K562 (cell line): Measurements from ENCODE around the gene HDGFL2. TPM values are rescaled to one million over a fixed set of nuclear protein-coding genes. Genes with fewer than 3 reads are reported as not detected.

Source experiments
- CC2D1A ChIP-seq: fragments of 450-650 bp; IDR thresholded peaks from 2 replicates; pipeline ENCODE4 v1.6.1; 2017; ENCODE audit warnings: mild to moderate bottlenecking
- CHCHD3 ChIP-seq: fragments of 250-450 bp; sonication (Bioruptor Pico); IDR thresholded peaks from 2 replicates; pipeline ENCODE4 v2.1.2; 2022; ENCODE audit warnings: mild to moderate bottlenecking
- EHMT2 ChIP-seq: fragments of 450-650 bp; IDR thresholded peaks from 2 replicates; pipeline ENCODE4 v1.6.1; 2018; ENCODE audit warnings: antibody characterized with exemption
- MIER1 ChIP-seq: fragments of 450-650 bp; IDR thresholded peaks from 2 replicates; pipeline ENCODE4 v1.6.1; 2016; ENCODE audit warnings: antibody characterized with exemption, mild to moderate bottlenecking, low read depth
- POLR2G ChIP-seq: fragments of 200-400 bp; formaldehyde crosslinking; IDR thresholded peaks from 2 replicates; pipeline ENCODE4 v1.6.1; 2017; ENCODE audit warnings: low read depth, mild to moderate bottlenecking, antibody characterized with exemption, low read length, moderate library complexity
- ZNF134 ChIP-seq: fragments of 250-450 bp; sonication (Bioruptor Pico); conservative IDR thresholded peaks from 2 replicates; pipeline ENCODE4 v1.4.0; 2020
- polyA plus RNA-seq, 8 experiments: library from polyadenylated mRNA; depleted of rRNA in 4 of 8; stranded (reverse) in 5 of 8; unstranded in 3 of 8; fragments of >200 nt; fragmentation: Nextera tagmentation in 2 of 8; fragmentation: Illumina TruSeq in 1 of 8; extraction: Ambion mirVana in 2 of 8; extraction: Trizol in 1 of 8; gene quantifications; 2 replicates each; pipeline versions ENCODE4 v1.2.1 to v1.2.3, GENCODE V29; 2011 to 2014; ENCODE audit warnings: inconsistent platforms in 1 of 8, missing spikeins in 1 of 8
- total RNA-seq, 7 experiments: library from RNA; depleted of rRNA in 6 of 7; stranded (reverse); fragments of >200 nt in 6 of 7; fragmentation: Illumina TruSeq in 2 of 7; extraction: Trizol in 2 of 7; gene quantifications; 2 replicates each; pipeline versions ENCODE4 v1.2.1 to v1.2.3, GENCODE V29; 2011 to 2021; ENCODE audit warnings: low replicate concordance in 1 of 7
- TF ChIP-seq, protein P1 (sequence below): sonication (generic); formaldehyde crosslinking; IDR thresholded peaks from 2 replicates; pipeline ENCODE4 v1.8.0; 2023; ENCODE audit warnings: missing genetic modification reagents, mild to moderate bottlenecking, borderline replicate concordance
- TF ChIP-seq, protein P2 (sequence below): fragments of 450-650 bp; IDR thresholded peaks from 2 replicates; pipeline ENCODE4 v1.6.1; 2017; ENCODE audit warnings: antibody characterized with exemption, mild to moderate bottlenecking
- TF ChIP-seq, protein P3 (sequence below): sonication (generic); formaldehyde crosslinking; IDR thresholded peaks from 2 replicates; pipeline ENCODE4 v1.8.0; 2022; ENCODE audit warnings: mild to moderate bottlenecking, missing genetic modification reagents

Gene HDGFL2
- total and polyA plus RNA-seq, 9 of the 15 experiments (the other 6 are each of a cell fraction or from before 2014, with no cell fraction given) = 0.13 to 61.7 (median 16.0) TPM

DNA sequence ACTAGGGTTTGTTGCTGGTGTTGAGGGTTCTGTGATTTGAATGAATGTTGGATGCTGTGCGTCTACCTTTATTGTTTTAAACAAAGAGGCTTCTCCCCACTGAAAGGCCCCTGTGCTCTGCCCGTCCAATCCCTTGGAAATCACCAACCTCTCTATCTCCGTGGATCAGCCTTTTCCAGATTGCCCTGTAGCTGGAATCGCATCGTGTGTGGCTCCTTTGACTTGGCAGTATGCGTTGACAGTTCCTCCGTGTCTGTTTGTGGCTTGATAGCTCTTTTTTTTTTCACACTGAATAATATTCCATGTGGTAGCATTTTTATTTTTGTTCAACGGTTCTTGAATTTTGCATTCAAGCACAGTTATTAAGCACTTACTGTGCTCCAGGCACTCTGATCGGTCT is 37.7 kb upstream of the HDGFL2 start (continued):
- TF ChIP-seq, protein P1, sequence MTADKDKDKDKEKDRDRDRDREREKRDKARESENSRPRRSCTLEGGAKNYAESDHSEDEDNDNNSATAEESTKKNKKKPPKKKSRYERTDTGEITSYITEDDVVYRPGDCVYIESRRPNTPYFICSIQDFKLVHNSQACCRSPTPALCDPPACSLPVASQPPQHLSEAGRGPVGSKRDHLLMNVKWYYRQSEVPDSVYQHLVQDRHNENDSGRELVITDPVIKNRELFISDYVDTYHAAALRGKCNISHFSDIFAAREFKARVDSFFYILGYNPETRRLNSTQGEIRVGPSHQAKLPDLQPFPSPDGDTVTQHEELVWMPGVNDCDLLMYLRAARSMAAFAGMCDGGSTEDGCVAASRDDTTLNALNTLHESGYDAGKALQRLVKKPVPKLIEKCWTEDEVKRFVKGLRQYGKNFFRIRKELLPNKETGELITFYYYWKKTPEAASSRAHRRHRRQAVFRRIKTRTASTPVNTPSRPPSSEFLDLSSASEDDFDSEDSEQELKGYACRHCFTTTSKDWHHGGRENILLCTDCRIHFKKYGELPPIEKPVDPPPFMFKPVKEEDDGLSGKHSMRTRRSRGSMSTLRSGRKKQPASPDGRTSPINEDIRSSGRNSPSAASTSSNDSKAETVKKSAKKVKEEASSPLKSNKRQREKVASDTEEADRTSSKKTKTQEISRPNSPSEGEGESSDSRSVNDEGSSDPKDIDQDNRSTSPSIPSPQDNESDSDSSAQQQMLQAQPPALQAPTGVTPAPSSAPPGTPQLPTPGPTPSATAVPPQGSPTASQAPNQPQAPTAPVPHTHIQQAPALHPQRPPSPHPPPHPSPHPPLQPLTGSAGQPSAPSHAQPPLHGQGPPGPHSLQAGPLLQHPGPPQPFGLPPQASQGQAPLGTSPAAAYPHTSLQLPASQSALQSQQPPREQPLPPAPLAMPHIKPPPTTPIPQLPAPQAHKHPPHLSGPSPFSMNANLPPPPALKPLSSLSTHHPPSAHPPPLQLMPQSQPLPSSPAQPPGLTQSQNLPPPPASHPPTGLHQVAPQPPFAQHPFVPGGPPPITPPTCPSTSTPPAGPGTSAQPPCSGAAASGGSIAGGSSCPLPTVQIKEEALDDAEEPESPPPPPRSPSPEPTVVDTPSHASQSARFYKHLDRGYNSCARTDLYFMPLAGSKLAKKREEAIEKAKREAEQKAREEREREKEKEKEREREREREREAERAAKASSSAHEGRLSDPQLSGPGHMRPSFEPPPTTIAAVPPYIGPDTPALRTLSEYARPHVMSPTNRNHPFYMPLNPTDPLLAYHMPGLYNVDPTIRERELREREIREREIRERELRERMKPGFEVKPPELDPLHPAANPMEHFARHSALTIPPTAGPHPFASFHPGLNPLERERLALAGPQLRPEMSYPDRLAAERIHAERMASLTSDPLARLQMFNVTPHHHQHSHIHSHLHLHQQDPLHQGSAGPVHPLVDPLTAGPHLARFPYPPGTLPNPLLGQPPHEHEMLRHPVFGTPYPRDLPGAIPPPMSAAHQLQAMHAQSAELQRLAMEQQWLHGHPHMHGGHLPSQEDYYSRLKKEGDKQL (CRISPR knock-in tag) = no peak
- TF ChIP-seq CC2D1A = no peak
- TF ChIP-seq MIER1 = no peak
- TF ChIP-seq ZNF134 (CRISPR knock-in tag) = no peak
- no peak for TF ChIP-seq POLR2G
- TF ChIP-seq, protein P2, sequence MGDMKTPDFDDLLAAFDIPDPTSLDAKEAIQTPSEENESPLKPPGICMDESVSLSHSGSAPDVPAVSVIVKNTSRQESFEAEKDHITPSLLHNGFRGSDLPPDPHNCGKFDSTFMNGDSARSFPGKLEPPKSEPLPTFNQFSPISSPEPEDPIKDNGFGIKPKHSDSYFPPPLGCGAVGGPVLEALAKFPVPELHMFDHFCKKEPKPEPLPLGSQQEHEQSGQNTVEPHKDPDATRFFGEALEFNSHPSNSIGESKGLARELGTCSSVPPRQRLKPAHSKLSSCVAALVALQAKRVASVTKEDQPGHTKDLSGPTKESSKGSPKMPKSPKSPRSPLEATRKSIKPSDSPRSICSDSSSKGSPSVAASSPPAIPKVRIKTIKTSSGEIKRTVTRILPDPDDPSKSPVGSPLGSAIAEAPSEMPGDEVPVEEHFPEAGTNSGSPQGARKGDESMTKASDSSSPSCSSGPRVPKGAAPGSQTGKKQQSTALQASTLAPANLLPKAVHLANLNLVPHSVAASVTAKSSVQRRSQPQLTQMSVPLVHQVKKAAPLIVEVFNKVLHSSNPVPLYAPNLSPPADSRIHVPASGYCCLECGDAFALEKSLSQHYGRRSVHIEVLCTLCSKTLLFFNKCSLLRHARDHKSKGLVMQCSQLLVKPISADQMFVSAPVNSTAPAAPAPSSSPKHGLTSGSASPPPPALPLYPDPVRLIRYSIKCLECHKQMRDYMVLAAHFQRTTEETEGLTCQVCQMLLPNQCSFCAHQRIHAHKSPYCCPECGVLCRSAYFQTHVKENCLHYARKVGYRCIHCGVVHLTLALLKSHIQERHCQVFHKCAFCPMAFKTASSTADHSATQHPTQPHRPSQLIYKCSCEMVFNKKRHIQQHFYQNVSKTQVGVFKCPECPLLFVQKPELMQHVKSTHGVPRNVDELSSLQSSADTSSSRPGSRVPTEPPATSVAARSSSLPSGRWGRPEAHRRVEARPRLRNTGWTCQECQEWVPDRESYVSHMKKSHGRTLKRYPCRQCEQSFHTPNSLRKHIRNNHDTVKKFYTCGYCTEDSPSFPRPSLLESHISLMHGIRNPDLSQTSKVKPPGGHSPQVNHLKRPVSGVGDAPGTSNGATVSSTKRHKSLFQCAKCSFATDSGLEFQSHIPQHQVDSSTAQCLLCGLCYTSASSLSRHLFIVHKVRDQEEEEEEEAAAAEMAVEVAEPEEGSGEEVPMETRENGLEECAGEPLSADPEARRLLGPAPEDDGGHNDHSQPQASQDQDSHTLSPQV = no peak
- TF ChIP-seq, protein P3, sequence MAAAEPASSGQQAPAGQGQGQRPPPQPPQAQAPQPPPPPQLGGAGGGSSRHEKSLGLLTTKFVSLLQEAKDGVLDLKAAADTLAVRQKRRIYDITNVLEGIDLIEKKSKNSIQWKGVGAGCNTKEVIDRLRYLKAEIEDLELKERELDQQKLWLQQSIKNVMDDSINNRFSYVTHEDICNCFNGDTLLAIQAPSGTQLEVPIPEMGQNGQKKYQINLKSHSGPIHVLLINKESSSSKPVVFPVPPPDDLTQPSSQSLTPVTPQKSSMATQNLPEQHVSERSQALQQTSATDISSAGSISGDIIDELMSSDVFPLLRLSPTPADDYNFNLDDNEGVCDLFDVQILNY (CRISPR knock-in tag) = no peak
- TF ChIP-seq CHCHD3 (CRISPR knock-in tag) = no peak
- no peak for TF ChIP-seq EHMT2
- TF ChIP-seq, all 486 proteins: peak for 0
